Calu3 (cell line): ENCODE results near the gene FRMD4B. TPM values are rescaled to one million over a fixed set of nuclear protein-coding genes. Genes with fewer than 3 reads are reported as not detected.

ENCODE experiments used
- BruUV-seq: library from RNA; stranded (reverse); fragments of 400-500 nt; replicated peaks from 2 replicates; lab custom pipeline; 2021; lab: Mats Ljungman, UMichigan
- CTCF ChIA-PET: fragments of 300-600 bp; sonication (Branson Sonifier 250); formaldehyde crosslinking; loops from one replicate; lab custom pipeline; 2022; ENCODE audit warnings: antibody characterized with exemption; lab: Charles Lee
- DNase-seq: peaks from one replicate; pipeline ENCODE4 v3.0.0; 2022
- H3K27ac Mint-ChIP-seq: one replicate; pipeline ENCODE4 v1.8.0; 2022; ENCODE audit warnings: mixed read lengths; ENCODE audit not compliant: unreplicated experiment
- H3K27me3 Mint-ChIP-seq: one replicate; pipeline ENCODE4 v1.8.0; 2022; ENCODE audit warnings: mixed read lengths; ENCODE audit not compliant: unreplicated experiment
- H3K36me3 Mint-ChIP-seq: one replicate; pipeline ENCODE4 v1.8.0; 2022; ENCODE audit warnings: mild to moderate bottlenecking, moderate library complexity, mixed read lengths; ENCODE audit not compliant: insufficient read depth, unreplicated experiment
- H3K4me1 Mint-ChIP-seq: one replicate; pipeline ENCODE4 v1.8.0; 2022; ENCODE audit warnings: mild to moderate bottlenecking, low read depth, mixed read lengths; ENCODE audit not compliant: unreplicated experiment
- H3K4me3 Mint-ChIP-seq: one replicate; pipeline ENCODE4 v1.8.0; 2022; ENCODE audit warnings: mild to moderate bottlenecking, low read depth, moderate library complexity, mixed read lengths; ENCODE audit not compliant: unreplicated experiment
- H3K9me3 Mint-ChIP-seq: one replicate; pipeline ENCODE4 v1.8.0; 2022; ENCODE audit warnings: low read depth, mixed read lengths; ENCODE audit not compliant: unreplicated experiment
- intact Hi-C: fragments of 100-400 bp; cut with micrococcal nuclease; formaldehyde crosslinking; loops from one replicate; pipeline ENCODE4 v1.10.0; 2022; ENCODE audit not compliant: unreplicated experiment
- total RNA-seq: library from RNA; stranded (reverse); gene quantifications from 2 replicates; pipeline ENCODE4 v1.2.3, GENCODE V29; 2022
- TF ChIP-seq, protein P1 (sequence below): fragments of 200-600 bp; IDR thresholded peaks from one replicate; pipeline ENCODE4 v1.8.0; 2022; ENCODE audit warnings: antibody characterized with exemption; ENCODE audit not compliant: unreplicated experiment

FRMD4B gene
- total RNA-seq, 1 experiment from 2014 or later = 16.7 TPM

DNA sequence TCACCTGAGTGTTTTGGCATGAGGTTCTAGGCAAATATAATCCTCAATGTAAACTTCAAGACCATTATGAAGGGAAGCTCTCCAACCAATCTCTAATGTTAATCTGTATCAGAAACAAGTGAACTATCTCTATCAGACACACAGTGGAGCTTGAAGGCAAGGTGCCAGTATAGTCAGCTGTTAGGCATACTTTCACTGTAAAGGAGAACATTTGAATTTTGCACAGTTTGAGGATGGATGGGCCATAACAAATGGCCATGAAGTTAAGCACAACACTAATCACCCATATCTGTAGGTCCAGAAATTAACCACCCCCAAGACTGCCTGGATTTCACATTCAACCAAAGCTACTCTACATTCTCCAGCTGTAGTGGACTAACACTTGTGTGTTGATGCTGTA lies 194.4 kb downstream of the FRMD4B start:
- no peak overlapping the region for H3K27ac Mint-ChIP-seq
- TF ChIP-seq, protein P1, sequence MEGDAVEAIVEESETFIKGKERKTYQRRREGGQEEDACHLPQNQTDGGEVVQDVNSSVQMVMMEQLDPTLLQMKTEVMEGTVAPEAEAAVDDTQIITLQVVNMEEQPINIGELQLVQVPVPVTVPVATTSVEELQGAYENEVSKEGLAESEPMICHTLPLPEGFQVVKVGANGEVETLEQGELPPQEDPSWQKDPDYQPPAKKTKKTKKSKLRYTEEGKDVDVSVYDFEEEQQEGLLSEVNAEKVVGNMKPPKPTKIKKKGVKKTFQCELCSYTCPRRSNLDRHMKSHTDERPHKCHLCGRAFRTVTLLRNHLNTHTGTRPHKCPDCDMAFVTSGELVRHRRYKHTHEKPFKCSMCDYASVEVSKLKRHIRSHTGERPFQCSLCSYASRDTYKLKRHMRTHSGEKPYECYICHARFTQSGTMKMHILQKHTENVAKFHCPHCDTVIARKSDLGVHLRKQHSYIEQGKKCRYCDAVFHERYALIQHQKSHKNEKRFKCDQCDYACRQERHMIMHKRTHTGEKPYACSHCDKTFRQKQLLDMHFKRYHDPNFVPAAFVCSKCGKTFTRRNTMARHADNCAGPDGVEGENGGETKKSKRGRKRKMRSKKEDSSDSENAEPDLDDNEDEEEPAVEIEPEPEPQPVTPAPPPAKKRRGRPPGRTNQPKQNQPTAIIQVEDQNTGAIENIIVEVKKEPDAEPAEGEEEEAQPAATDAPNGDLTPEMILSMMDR = no peak

DNA sequence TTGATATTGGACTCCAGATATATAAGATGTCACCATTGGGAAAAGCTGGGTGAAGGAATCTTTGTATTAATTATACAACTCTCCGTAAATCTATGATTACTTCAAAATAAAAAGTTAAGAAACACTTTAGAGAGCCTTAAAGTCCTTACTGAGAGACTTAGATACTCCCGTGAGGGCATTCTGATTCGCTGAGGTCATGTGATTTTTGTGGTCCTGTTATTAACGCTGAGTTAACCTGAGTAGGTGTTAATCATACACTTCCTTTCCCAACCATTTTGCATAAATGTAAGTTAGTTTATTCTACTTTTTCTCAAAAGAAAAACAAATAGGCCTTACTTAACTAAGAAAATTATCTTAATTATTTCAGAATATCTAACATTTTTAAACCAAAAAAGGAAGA lies 196.4 kb downstream of the FRMD4B start:
- no peak overlapping the region for H3K4me3 Mint-ChIP-seq
- no peak for DNase-seq
- CTCF ChIA-PET = interaction anchor here (0.7 kb wide), 1 partner anchor 993 kb away, joined by 3 read pairs; no protein-coding TSS in a partner anchor
- no peak overlapping the region for H3K27ac Mint-ChIP-seq
- TF ChIP-seq, protein P1 = no peak
- BruUV-seq = no TSS peak
- H3K9me3 Mint-ChIP-seq = no peaks in the 10 kb centered on the region
- no peaks in the 10 kb centered on the region for H3K4me1 Mint-ChIP-seq
- H3K27me3 Mint-ChIP-seq = no peaks in the 10 kb centered on the region
- peaks cover 32% of the 10 kb centered on the region for H3K36me3 Mint-ChIP-seq
- intact Hi-C loops = no loop called here

More for the DNA sequence above, 194.4 kb downstream of the FRMD4B start:
- H3K36me3 Mint-ChIP-seq = peaks cover 32% of the 10 kb centered on the region
- H3K4me3 Mint-ChIP-seq = no peak overlapping the region
- H3K4me1 Mint-ChIP-seq = no peaks in the 10 kb centered on the region
- CTCF ChIA-PET = no interaction called here
- DNase-seq = no peak
- no TSS peak for BruUV-seq
- H3K27me3 Mint-ChIP-seq = no peaks in the 10 kb centered on the region
- no peaks in the 10 kb centered on the region for H3K9me3 Mint-ChIP-seq
- intact Hi-C loops = no loop called here

DNA sequence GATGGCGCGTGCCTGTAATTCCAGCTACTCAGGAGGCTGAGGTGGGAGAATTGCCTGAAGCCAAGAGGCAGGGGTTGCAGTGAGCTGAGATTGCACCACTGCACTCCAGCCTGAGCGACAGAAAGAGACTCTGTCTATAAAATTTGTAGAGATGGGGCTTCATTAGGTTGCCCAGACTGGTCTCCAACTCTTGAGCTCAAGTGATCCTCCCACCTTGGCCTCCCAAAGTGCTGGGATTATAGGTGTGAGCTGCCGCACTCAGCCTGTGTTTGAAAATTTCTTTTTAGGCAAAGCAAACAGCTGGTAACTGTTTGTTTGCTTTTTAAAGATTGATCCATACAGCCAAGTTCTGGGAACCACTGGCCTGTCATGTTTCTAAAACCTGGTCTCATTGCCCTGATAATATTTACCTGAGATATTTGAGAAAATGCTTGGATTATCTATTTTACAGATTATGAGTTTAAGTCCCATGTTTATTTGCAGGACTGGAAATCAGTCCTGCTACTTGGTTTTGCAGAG lies 199.3 kb downstream of the FRMD4B start:
- no TSS peak for BruUV-seq
- Mint-ChIP-seq H3K4me1 (peaks cover 14% of the 10 kb centered on the region), H3K27ac (no peak overlapping the region), H3K9me3 (no peaks in the 10 kb centered on the region), H3K4me3 (no peak overlapping the region), H3K27me3 (no peaks in the 10 kb centered on the region), H3K36me3 (peaks cover 40% of the 10 kb centered on the region)
- no peak for DNase-seq
- TF ChIP-seq, protein P1 = no peak
- CTCF ChIA-PET = no interaction called here
- intact Hi-C loops = no loop called here

DNA sequence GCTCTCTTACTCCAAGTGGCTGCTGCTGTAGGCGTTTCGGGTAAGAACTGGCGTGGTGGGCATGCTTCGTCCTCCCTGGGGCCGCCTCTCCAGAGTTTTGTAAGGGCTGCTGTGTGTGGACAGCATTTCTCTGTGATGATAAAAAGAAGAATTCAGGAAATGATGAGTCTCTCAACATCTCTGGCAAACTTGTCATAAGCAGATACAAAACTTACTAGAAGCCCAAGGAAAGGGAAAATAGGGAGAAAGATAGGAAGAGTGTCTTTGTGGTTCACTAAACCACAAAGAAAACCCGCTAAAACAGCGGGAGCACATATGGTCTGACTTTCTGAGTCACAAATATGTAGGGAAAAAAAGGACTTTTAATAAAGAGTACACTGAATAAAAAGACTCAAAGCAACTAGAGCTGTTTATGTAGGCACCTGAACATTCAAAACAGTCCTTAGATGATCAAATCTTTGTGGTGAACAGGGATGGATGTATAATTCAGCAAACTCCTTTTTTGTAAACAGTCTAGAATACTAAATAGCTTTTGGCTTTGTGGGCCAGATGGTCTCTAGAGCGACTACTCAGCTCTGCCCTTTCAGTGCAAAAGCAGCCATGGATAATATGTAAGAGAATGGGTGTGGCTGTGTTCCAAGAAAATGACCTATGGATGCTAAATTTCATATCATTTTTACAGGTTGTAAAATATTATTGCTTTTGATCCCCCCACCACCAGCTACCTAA lies 203.1 kb downstream of the FRMD4B start:
- Mint-ChIP-seq H3K36me3 (peaks cover 56% of the 10 kb centered on the region), H3K27ac (peak overlapping the region; percentile 97), H3K27me3 (no peaks in the 10 kb centered on the region), H3K4me1 (peaks cover 43% of the 10 kb centered on the region), H3K9me3 (no peaks in the 10 kb centered on the region), H3K4me3 (no peak overlapping the region)
- intact Hi-C loops = loop anchor here (5.0 kb wide), 1 partner anchor 45 kb away; no protein-coding TSS in a partner anchor
- no TSS peak for BruUV-seq
- CTCF ChIA-PET = interaction anchor here (0.5 to 1.5 kb wide), 6 partner anchors 16 to 67 kb away, joined by 4 to 9 read pairs (median 5); no protein-coding TSS in a partner anchor
- TF ChIP-seq, protein P1 = no peak
- no peak for DNase-seq
